SK-N-SH treated with all-trans-retinoic acid at 6 μM for 48 hours (cell line): ENCODE data around the gene PSMD12.
A peak's percentile ranks its signal among the peaks of the same experiment; 100 is the strongest.

Source experiments
- ATAC-seq: fragments of 200-7000 bp; cut with Tn5 transposase; 3 replicates; pipeline ENCODE4 v1.9.1; 2020; ENCODE audit warnings: mild to moderate bottlenecking, moderate library complexity
- ARNTL ChIP-seq: fragments of 450-650 bp; formaldehyde crosslinking; IDR thresholded peaks from 2 replicates; pipeline ENCODE4 v1.5.0; 2020; ENCODE audit warnings: low read depth, mild to moderate bottlenecking, moderate library complexity, borderline replicate concordance
- CSDC2 ChIP-seq: fragments of 250-450 bp; sonication (Bioruptor Pico); IDR thresholded peaks from 2 replicates; pipeline ENCODE4 v1.5.0; 2020; ENCODE audit warnings: mild to moderate bottlenecking, moderate library complexity
- GLIS3 ChIP-seq: fragments of 250-450 bp; sonication (Bioruptor Pico); IDR thresholded peaks from 2 replicates; pipeline ENCODE4 v1.5.0; 2020; ENCODE audit warnings: mild to moderate bottlenecking, moderate library complexity
- ISL1 ChIP-seq: fragments of 250-450 bp; sonication (Bioruptor Pico); IDR thresholded peaks from 2 replicates; pipeline ENCODE4 v2.1.2; 2022; ENCODE audit warnings: mild to moderate bottlenecking, moderate library complexity
- OSR1 ChIP-seq: fragments of 250-450 bp; sonication (Bioruptor Pico); IDR thresholded peaks from 2 replicates; pipeline ENCODE4 v1.8.0; 2022; ENCODE audit warnings: moderate library complexity, mild to moderate bottlenecking, inconsistent platforms
- PPARA ChIP-seq: fragments of 250-450 bp; sonication (Bioruptor Pico); IDR thresholded peaks from 2 replicates; pipeline ENCODE4 v1.5.0; 2020; ENCODE audit warnings: mild to moderate bottlenecking, borderline replicate concordance
- RARB ChIP-seq: fragments of 250-450 bp; sonication (Bioruptor Pico); IDR thresholded peaks from 2 replicates; pipeline ENCODE4 v1.8.0; 2021; ENCODE audit warnings: mild to moderate bottlenecking, moderate library complexity
- TCF4 ChIP-seq: fragments of 250-450 bp; sonication (Bioruptor Pico); IDR thresholded peaks from 2 replicates; pipeline ENCODE4 v1.8.0; 2021; ENCODE audit warnings: mild to moderate bottlenecking, moderate library complexity, borderline replicate concordance
- TOX ChIP-seq: fragments of 250-450 bp; sonication (Bioruptor Pico); IDR thresholded peaks from 2 replicates; pipeline ENCODE4 v1.8.0; 2021; ENCODE audit warnings: mild to moderate bottlenecking, moderate library complexity, borderline replicate concordance
- ZC3H10 ChIP-seq: fragments of 250-450 bp; sonication (Bioruptor Pico); IDR thresholded peaks from 2 replicates; pipeline ENCODE4 v1.5.1; 2021; ENCODE audit warnings: mild to moderate bottlenecking, moderate library complexity
- ZFP3 ChIP-seq: fragments of 250-450 bp; sonication (Bioruptor Pico); IDR thresholded peaks from 2 replicates; pipeline ENCODE4 v1.5.0; 2020; ENCODE audit warnings: mild to moderate bottlenecking, moderate library complexity
- ZNF565 ChIP-seq: fragments of 450-650 bp; formaldehyde crosslinking; conservative IDR thresholded peaks from 2 replicates; pipeline ENCODE4 v1.5.0; 2020; ENCODE audit warnings: low read depth, mild to moderate bottlenecking, moderate library complexity
- ZNF70 ChIP-seq: fragments of 450-650 bp; formaldehyde crosslinking; IDR thresholded peaks from 2 replicates; pipeline ENCODE4 v1.5.0; 2020; ENCODE audit warnings: mild to moderate bottlenecking, moderate library complexity
- ZNF8 ChIP-seq: fragments of 450-650 bp; formaldehyde crosslinking; IDR thresholded peaks from 2 replicates; pipeline ENCODE4 v1.5.0; 2020; ENCODE audit warnings: mild to moderate bottlenecking, moderate library complexity
- TF ChIP-seq, protein P1 (sequence below): fragments of 250-450 bp; sonication (Bioruptor Pico); IDR thresholded peaks from 2 replicates; pipeline ENCODE4 v1.8.0; 2020; ENCODE audit warnings: mild to moderate bottlenecking, moderate library complexity, borderline replicate concordance
- TF ChIP-seq, protein P2 (sequence below): fragments of 250-450 bp; sonication (Bioruptor Pico); IDR thresholded peaks from 2 replicates; pipeline ENCODE4 v1.5.1; 2020; ENCODE audit warnings: low read depth, mild to moderate bottlenecking, moderate library complexity
- TF ChIP-seq, protein P3 (sequence below): fragments of 250-450 bp; sonication (Bioruptor Pico); IDR thresholded peaks from 2 replicates; pipeline ENCODE4 v1.5.0; 2020; ENCODE audit warnings: mild to moderate bottlenecking, moderate library complexity

The PSMD12 gene

DNA sequence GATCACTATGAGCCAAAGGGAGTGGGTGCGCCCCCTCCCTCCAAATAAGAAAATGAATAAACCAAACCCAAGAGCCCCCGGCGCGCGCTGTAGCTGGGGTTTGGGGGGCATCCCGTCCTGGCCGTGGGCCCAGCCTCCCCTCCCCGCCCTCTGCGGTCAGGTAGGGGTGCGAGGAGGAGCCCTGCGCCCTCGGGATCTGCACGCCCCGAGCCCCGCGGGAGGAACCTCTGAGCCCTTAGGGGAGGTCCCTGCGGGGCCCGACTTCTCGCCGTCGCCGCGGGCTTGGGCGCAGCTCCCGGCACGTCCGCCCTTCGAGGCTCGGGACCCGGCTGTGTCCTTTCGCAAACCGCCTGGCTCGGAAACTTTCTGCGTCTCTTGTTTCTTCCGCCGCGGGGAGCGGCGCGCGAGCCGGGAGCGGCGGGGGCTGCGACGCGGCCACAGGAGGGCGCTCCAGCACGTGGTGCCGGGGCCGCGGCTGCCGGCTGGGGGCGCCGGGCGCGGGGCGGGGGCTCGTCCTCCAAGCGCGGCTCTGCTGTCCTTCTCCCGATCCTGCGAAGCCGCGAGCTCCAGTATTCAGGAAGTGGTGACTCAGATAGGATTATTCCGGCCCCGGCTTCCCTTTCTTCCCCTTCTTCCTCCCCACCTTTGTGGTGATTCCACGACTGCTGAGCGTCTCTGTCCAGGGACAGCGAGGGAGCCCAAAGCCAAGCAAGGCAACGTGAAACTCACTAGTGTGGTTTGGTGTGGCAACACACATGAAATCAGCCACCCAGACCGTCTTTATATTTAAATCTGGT lies 12.3 kb upstream of the PSMD12 start:
- ATAC-seq: peak; percentile 33
- TF ChIP-seq GLIS3 (peak; percentile 89), ZNF8 (CRISPR knock-in tag) (0 out of 2 replicates have a peak, but pooled peaks have one; percentile 39), ZNF565 (CRISPR knock-in tag) (no peak), PPARA (CRISPR knock-in tag) (no peak), TOX (CRISPR knock-in tag) (no peak)
- TF ChIP-seq, protein P1, sequence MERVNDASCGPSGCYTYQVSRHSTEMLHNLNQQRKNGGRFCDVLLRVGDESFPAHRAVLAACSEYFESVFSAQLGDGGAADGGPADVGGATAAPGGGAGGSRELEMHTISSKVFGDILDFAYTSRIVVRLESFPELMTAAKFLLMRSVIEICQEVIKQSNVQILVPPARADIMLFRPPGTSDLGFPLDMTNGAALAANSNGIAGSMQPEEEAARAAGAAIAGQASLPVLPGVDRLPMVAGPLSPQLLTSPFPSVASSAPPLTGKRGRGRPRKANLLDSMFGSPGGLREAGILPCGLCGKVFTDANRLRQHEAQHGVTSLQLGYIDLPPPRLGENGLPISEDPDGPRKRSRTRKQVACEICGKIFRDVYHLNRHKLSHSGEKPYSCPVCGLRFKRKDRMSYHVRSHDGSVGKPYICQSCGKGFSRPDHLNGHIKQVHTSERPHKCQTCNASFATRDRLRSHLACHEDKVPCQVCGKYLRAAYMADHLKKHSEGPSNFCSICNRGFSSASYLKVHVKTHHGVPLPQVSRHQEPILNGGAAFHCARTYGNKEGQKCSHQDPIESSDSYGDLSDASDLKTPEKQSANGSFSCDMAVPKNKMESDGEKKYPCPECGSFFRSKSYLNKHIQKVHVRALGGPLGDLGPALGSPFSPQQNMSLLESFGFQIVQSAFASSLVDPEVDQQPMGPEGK (CRISPR knock-in tag): 0 out of 2 replicates have a peak, but pooled peaks have one; percentile 71
- TF ChIP-seq, protein P2, sequence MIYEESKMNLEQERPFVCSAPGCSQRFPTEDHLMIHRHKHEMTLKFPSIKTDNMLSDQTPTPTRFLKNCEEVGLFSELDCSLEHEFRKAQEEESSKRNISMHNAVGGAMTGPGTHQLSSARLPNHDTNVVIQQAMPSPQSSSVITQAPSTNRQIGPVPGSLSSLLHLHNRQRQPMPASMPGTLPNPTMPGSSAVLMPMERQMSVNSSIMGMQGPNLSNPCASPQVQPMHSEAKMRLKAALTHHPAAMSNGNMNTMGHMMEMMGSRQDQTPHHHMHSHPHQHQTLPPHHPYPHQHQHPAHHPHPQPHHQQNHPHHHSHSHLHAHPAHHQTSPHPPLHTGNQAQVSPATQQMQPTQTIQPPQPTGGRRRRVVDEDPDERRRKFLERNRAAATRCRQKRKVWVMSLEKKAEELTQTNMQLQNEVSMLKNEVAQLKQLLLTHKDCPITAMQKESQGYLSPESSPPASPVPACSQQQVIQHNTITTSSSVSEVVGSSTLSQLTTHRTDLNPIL (CRISPR knock-in tag): no peak

DNA sequence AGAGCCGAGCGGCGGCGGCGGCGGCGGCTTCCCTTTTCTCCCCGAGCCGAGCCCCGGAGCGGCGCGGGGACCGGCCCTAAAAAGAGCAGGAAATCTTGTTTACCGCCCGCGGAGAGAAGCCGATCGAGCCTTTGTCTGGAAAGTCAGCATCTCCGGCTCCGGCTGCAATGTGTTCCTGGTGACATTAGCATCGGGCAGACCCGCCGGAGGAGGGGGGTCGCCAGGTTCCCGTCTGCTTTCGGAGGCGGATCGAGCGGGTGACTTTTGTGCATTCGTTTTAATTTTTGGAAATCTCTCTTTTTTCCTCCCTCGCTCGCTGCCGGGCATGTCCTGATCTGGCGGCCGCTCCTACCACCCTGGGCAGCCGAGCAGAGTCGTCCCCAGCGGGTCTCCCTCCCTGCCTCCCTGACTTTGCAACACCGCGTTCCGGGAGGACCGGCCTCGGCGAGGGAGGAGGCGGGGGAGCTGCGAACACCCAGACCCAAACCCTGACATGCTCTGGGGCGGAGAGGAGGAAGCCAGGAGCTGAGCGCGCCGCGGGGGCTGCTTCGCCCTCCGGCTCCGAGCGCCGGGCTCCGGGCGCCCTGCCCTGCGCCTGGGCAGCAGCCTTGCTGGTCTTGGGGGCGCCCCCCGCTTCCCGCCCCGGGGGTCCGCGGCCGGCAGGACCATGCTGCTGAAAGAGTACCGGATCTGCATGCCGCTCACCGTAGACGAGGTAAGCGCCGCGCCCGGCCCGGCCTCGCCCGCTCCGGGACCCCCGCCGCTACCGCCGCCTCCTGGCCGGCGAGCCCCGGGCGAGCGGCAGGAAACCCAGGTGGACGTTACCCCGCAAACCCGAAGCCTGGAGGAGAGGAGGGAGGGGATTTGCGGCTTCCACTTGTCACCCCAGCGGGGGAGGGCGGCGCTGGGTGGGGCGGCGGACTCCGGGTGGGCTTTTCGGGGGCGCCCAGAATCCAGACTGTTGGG lies 11.4 kb upstream of the PSMD12 start:
- TF ChIP-seq, protein P3, sequence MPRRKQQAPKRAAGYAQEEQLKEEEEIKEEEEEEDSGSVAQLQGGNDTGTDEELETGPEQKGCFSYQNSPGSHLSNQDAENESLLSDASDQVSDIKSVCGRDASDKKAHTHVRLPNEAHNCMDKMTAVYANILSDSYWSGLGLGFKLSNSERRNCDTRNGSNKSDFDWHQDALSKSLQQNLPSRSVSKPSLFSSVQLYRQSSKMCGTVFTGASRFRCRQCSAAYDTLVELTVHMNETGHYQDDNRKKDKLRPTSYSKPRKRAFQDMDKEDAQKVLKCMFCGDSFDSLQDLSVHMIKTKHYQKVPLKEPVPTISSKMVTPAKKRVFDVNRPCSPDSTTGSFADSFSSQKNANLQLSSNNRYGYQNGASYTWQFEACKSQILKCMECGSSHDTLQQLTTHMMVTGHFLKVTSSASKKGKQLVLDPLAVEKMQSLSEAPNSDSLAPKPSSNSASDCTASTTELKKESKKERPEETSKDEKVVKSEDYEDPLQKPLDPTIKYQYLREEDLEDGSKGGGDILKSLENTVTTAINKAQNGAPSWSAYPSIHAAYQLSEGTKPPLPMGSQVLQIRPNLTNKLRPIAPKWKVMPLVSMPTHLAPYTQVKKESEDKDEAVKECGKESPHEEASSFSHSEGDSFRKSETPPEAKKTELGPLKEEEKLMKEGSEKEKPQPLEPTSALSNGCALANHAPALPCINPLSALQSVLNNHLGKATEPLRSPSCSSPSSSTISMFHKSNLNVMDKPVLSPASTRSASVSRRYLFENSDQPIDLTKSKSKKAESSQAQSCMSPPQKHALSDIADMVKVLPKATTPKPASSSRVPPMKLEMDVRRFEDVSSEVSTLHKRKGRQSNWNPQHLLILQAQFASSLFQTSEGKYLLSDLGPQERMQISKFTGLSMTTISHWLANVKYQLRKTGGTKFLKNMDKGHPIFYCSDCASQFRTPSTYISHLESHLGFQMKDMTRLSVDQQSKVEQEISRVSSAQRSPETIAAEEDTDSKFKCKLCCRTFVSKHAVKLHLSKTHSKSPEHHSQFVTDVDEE: no peak
- TF ChIP-seq TCF4 (CRISPR knock-in tag) (no peak), ZFP3 (no peak), ZNF70 (CRISPR knock-in tag) (no peak), ARNTL (CRISPR knock-in tag) (no peak), OSR1 (CRISPR knock-in tag) (no peak), ISL1 (CRISPR knock-in tag) (no peak), CSDC2 (CRISPR knock-in tag) (no peak), ZC3H10 (CRISPR knock-in tag) (no peak)
- peak; percentile 7 for ATAC-seq

DNA sequence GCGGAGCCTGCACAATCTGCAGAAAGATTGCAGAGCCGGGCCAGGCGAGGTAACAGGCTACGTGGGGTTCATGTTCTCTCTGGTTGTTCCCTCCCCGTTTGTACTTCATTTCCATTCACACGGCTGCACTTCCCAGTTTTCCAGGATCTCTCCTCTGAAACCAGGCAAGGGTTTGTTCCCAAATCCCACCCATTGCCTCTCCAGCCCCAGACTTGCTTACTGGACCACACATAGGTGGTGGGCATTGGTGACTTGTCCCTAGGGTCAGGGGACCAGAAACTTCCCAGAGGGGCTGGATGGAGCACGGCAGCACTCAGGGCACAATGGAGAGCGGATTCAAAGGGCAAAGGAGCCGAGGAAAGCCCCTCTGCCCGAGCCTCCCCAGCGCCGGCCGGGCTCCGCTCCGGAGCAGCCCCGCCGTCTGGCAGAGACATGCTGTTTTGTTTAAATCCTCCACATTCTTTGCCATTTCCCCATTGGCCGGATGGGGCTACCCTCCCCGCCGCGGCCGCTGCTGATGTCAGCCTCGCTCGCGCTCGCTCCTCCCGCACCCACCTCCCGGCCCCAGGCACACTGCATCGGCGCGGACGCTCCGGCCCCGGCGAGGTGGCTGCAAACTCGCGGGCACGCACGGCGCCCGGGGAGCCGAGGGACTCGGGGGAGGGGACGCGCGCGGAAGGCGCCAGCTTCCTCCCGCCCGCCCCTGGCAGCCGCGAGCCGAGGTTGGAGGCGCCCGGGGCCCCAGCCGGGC lies 10.5 kb upstream of the PSMD12 start, which contains the start of gene PITPNC1:
PITPNC1 (plus strand) TSS at position 545 of the 751 bp plus-strand sequence.
- TF ChIP-seq, protein P2 (CRISPR knock-in tag): 0 out of 2 replicates have a peak, but pooled peaks have one; percentile 48
- no peak for TF ChIP-seq TOX (CRISPR knock-in tag)
- TF ChIP-seq, protein P3: 0 out of 2 replicates have a peak, but pooled peaks have one; percentile 72
- TF ChIP-seq ZNF70 (CRISPR knock-in tag): 0 out of 2 replicates have a peak, but pooled peaks have one; percentile 11
- no peak for TF ChIP-seq RARB (CRISPR knock-in tag)
- TF ChIP-seq PPARA (CRISPR knock-in tag): no peak
- 0 out of 2 replicates have a peak, but pooled peaks have one; percentile 26 for TF ChIP-seq ZFP3
- no peak for TF ChIP-seq ARNTL (CRISPR knock-in tag)
- TF ChIP-seq, all 23 proteins: peak for 4
- peak; percentile 81 for ATAC-seq
